Stimulated activated CD8-positive, alpha-beta memory T cell treated with anti-CD3 and anti-CD28 coated beads, Interleukin-15, amount 100 ng/mL, for 24 hours (primary cell): ENCODE measurements around the gene SGCD.
"Not testable (repeated sequence)": the region's sequence is repeated elsewhere in the genome, so short reads cannot be mapped to it uniquely, and the experiment has no call there.

Experiments
- DNase-seq: peaks from one replicate; pipeline ENCODE4 v3.0.0-alpha.2; 2020; ENCODE audit warnings: low read depth

The SGCD gene

DNA sequence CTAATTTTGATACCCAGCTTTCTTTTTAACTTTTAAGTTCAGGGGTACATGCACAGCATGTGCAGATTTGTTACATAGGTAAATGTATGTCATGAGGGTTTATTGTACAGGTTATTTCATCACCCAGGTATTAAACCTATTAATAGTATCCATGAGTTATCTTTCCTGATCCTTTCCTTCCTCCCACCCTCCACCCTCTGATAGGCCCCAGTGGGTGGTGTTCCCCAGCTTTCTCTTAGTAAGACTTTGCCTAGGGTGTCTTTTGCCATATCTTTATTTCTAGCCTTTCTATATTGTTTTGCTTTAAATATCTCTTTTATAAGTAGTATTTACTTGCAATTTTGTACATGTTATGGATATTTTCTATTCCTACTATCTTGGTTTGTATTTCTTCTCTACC lies 243.7 kb downstream of the SGCD start:
- no peak for DNase-seq

DNA sequence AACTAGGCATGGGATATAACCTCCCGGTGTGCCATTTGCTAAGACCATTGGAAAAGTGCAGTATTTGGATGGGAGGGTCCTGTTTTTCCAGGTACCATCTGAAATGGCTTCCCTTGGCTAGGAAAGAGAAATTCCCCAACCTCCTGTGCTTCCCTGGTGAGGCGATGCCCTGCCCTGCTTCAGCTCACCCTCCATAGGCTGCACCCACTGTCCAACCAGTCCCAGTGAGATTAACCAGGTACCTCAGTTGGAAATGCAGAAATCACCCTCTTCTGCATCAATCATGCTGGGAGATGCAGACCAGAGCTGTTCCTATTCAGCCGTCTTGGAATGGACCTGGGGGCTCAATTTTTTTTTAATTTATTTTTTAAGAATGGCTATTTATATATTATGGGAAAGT lies 254.8 kb downstream of the SGCD start:
- no peak for DNase-seq

DNA sequence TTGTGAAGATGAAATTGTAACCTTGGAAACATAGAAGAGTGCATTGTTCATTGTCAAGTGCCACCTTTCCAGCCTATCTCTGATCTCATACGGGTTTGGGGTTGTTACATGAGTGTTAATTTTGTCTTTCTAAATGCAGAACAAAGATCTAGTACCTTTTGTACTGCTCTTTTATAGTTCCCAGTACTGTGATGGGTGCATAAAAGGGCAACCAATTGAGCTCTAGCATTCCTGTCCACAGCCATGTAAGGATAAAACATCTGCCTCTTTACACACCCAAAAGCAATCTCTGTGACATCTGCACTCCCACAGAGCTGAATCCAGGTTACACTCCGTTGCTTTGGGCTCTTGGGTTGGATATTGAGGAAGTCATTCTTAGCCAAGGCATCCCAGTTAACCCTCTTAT lies 255.2 kb downstream of the SGCD start:
- no peak for DNase-seq

DNA sequence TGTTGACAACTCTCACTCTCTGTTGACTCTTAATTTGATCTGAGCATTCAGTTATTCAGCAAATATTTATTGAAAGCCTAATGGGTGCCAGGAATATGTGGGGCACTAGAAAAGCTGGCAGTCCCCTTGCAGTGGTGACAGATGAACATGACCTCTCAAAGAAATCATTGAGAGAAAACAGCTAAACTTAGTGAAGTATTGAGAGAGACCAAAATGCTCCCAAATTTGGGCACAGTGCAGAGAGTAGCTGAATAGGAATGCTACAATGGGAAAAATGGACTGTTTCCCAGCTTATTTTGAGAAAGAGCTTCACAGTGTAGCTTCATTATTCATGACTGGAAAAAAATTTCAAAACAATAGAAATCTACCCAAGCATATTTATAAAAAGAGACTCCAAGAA lies 257.9 kb downstream of the SGCD start:
- no peak for DNase-seq

DNA sequence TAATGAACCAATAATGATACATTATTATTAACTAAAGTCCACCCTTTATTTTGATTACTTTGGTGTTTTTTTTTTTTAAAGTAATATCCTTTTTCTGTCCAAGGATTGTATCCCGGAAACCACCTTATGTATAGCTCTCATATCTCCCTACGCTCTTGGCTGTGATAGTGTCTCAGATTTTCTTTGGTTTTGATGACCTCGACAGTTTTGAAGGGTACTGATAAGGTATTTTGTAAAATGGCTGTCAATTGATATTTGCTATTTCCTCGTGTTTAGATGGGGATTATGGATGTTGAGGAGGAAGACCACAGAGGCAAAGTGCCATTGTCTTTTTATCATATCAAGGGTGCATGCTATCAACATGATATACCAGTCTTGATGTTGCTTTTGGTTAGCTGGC lies 259.0 kb downstream of the SGCD start:
- no peak for DNase-seq

DNA sequence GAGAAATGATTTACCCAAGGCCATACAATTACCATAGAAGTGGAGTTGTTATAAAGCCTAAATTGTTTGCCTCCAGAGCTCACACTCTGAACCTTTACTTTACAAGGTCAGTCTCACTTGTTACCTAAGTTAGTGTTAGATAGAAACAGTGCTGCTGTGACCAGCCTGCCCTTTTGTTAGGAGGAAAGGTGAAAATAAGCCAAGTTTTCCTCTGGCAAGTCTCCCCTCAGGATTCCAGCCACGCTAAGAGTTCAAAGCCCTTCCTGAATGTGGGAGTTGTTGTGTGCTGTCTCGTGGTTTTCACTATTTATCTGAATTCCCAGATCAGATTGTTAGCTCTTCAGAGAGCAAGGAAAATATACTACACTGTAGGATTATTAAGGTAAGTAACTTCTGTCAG lies 260.0 kb downstream of the SGCD start:
- no peak for DNase-seq

DNA sequence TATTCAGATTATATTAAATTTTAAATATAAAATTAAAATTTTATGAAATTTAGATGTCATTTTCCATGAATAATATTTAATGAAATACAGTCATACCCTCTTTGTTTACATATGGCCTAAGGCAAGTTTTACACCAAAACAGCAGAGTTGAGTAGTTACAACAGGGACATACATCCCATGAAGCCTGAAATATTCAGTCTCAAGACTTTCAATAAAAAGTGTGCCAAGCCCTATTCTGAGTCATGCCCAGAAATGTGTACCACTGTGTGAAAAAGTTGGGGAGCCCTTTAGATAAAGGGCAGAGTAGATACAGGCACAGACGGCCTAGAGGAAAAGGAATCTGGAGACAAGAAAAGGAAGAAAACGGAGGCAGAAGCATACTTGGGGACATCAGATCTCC lies 261.3 kb downstream of the SGCD start:
- no peak for DNase-seq

DNA sequence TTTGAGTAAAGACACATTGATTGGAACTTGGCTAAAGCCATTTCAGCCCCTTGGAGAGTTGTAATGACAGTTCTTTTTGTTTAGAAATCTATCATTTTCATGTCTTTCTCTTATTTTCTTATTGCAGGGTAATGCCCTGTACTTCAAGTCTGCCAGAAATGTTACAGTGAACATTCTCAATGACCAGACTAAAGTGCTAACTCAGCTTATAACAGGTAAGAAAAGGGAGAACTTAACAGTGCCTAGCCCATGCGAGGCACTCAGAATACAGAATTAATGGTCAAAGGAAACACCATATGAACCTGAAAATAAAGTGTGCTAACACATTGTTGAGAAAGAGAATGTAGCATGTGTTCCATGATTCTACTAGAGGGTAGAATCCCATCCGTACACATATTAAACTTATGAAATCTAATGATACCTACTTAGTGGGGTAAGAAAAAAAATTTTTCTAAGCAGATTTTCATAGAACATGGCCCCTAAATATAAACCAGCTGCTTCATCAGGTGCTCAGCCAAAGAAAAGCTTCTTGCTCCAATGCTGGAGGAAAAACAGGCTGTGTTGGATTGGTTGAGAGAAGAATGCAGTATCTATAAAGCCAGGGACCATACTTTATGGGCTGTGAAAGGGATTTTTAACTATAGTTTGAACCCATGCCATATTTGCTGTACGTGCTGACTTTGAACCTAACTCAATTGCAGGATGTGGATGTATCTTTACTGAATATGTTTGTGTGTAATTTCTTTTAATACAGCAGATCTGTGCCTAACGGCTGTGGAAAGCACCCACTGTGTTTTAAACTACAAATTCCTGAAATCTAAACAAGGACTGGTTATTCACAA lies 262.4 kb downstream of the SGCD start:
- DNase-seq: no peak

DNA sequence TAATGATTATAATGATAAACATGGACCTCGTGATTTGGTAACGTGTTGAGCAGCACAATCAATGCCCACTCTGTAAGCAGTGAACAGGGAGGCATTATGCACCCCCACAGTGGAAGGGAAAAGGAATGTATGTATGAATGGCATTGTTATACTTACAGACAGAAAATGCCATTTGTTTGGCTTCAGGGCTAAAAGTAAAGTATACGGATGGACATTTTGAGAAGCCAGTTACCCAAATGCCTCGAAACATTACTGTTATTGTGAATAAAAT lies 262.9 kb downstream of the SGCD start:
- DNase-seq: no peak

DNA sequence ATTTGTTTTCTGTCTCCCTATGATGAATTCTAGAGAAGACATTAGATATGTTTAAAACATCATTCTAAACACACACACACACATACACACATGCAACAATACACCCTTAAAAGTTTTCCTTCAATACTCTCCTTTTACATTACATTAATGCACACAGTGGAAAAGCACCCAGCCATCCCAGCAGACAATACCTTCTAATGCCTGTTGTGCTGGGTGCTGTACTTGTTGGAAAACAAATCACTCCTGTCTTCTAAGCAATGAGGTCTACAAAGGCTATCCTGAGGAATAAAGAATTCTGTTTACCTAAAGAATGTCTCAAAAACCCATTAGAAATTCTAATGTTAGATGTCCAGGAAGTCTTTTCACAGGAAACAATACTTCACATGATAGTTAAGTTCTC lies 264.0 kb downstream of the SGCD start:
- no peak for DNase-seq

DNA sequence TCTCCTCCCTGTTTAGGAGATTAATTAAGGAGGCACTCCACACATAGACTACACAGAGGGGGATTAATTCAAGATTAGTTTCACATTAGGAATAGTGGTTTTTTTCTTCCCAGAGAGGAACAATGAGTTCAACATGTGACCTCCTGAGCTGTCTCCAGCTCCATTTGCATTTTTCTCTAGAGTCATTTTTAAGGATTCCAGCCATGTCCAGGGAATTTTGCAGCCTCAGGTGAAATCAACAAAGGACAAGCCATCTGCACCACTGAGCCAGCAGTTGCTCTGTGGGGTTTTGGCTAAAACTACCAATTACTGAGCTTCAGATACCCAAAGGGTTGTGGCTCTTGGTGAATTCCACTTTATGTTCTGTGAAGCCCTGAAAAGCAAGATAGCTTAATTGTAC lies 264.7 kb downstream of the SGCD start:
- DNase-seq: no peak

DNA sequence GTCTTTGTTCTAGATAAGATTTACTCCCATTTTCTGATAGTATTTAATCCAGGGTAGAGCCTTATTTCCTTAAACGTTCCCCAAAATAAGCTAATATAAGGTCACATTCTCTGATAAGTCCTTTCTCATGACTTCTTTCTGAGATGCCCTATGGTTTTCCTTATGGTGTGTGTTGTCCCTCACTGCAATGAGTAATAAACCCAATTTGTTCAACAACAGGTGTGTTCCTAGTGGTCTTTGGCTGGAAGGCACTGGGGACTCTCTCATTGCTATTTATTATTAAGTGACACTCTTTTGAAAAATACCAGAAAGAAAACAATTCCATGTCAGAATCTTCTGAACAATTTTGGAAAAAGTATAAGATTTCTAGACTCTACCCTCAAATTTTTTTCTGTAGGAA lies 266.6 kb downstream of the SGCD start:
- no peak for DNase-seq

DNA sequence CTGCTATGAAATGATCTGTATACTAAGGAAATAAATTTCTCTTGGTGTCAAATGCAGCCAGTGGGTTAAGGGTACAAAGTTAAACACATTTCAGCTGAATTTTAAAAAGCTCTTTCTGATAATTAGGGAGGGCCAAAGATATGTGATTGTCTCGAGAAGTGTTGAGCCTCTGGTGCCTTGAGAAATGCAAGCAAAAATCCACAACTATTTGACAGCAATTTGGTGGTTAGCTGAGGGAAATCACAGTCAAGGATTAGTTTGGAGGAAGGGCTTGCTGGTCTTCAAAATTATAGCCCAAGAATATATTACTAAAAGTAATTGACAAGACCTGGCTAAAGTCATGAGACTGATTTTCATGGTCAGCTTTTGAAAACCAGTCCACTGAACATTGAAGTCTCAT lies 267.4 kb downstream of the SGCD start:
- DNase-seq: no peak

DNA sequence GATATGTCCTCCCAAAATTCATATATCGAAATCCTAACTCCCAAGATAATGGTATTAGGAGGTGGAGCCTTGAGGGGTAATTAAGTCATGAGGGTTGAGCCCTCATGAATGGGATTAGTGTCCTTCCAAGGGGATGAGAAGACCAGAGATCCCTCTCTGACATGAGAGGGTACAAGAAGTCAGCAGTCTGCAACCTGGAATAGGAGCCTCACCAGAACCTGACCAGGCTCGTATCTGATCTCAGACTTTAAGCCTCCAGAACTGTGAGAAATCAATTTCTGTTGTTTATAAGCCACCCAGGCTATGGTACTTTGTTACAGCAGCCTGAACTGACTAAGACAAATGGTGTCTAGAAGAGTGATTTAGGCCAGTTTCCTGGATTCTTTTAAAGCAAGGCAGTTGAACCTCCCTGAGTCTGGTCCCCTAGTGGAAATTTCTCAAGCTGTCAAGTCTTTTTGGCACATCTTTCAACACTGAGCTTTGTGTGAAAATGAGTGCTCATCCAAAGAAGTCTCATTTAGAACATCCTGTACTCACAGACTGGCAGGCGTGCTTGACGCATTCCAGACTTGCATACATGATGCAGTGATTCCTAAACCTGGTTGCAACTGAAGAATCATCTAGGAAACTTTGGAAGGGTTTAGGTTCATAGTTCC lies 268.3 kb downstream of the SGCD start:
- no peak for DNase-seq

DNA sequence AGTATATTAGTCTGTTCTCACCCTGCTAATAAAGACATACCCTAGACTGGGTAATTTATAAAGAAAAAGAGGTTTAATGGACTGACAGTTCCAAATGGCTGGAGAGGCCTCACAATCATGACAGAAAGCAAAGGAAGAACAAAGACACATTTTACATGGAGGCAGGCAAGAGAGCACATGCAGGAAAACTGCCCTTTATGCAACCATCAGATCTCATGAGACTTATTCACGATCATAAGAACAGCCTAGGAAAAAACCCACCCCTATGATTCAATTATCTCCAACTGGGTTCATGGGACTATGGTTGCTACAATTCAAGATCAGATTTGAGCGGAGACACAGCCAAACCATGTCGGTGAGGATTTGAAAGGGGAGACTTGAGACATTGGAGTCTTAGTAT lies 270.3 kb downstream of the SGCD start:
- DNase-seq: no peak

DNA sequence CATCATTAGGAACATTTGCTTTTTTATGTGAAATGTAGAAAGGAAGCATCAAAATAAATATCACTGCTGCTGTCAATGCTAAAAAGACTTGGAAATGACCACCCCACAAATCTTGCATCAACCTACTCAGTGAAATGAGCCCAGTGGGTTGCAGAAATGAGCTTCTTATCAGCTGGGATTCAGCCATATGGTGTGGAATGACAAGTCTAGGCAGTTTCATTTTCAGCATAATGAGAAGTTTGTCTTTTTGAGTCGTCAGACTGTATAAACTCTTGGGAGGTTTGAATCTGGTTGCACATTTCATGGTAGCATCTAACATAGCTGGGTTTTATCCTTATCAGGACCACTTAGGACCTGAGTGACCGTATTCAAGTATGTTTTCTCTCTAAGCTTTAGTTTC lies 272.0 kb downstream of the SGCD start:
- no peak for DNase-seq

DNA sequence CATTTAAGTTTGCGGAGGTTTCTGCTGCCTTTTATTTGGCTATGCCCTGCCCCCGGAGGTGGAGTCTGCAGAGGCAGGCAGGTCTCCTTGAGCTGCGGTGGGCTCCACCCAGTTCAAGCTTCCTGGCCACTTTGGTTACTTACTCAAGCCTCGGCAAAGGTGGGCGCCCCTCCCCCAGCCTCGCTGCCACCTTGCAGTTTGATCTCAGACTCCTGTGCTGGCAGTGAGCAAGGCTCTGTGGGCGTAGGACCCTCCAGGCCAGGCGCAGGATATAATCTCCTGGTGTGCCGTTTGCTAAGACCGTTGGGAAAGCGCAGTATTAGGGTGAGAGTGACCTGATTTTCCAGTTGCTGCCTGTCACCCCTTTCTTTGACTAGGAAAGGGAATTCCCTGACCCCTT lies 283.6 kb downstream of the SGCD start:
- not testable (repeated sequence) for DNase-seq

DNA sequence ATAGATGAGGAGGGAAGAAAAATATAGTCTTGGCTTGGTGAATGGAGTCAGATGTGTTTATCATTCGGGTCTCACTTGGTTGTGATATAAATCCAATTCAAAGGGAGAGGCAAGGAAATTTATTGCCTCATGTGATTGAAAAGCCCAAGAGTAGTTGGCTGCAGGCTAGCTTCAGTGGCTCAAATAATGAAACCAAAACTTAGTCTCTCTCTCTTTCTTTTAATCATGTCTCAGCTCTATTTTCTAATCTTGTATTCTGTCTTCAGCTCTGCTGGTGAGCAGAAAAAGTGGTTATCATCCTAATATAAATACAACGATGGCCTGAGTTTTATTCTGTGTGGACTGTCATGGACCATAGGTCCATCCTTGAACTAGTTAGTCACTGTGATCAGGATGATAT lies 288.9 kb downstream of the SGCD start:
- no peak for DNase-seq

DNA sequence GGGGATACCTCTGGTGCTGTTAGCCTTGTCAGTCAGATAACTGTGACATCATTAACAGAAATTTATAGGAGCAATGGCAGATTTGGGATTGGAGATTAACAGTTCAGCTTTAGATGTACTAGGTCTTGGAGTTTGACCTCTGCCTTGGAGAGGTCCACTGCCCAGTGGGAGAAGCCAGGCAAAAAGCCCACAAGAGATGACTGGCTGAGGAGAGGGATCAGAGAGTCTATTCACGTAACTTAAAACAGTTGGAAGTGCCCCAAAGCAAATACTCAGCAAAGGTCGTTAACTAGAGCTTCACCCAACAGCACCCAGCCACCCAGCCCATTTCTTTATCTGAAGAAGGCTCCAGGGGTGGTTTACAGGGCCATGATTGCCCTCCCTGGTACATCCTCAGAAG lies 290.5 kb downstream of the SGCD start:
- DNase-seq: no peak

DNA sequence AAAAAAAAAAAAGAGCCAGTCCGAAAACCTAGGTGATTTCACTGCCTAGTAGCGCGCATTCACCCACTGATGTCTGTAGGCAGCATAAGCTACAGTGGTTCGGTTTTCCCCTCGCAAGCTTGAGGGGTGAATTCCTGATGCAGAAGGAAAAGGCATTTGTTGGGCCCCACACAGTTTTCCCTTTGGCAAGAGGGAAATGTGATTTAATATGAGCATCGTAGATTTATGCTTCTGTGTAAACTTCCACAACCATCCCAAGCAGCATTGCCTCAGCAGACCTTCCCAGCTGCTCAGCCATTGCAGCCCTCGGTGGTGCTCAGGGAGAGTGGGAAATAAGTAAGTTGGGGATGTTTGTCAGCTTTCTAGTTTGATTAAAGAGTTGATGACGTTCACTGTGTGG lies 291.6 kb downstream of the SGCD start:
- DNase-seq: no peak

DNA sequence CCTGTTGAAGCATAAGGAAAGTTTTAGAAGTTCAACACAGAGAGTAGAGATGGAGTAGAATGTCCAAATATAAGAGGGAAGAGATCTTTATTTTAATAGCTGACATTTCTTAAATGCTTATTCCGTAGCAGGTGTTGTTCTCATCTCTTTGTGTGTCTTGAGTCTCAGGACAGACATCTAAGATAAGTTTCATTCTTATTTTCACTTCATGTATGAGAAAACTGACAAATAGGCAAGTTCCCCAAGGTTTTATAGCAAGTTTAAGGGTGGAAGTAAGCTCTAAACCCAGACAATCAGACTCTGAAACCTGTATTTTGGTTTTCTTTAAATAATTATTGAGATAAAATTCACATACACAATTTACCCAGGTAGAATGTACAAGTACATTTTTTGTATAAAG lies 294.8 kb downstream of the SGCD start:
- no peak for DNase-seq

DNA sequence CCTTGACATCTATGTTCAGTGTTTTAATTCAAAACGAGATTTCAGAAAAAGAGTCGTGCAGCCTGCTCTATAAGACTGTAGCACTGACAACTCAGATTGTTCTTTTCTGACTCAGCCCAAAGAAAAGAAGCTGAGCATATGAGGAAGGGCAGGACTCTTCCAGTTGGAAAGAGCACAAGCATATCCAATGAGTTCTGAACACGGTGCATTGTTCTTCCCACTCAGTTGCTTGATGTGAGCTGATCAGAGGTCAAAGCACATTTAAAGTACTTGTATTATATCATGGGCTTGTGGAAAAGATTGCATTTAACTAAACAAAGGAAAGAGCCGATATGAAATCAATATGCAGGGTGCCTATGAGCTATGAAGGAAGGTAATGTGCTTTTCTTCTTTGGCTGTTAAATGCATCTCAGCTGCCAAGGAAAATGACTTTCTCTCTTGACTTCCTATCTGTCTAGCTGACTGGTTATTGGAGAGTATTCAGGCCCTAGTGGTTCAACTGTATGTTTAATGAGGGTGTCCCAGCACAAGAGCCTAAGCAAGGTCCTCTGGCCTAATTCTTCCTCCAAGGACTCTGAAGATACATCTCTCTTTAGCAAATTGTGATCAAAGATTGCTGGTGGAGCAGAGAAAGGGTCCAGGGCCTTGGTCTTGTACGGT lies 296.5 kb downstream of the SGCD start:
- DNase-seq: no peak

DNA sequence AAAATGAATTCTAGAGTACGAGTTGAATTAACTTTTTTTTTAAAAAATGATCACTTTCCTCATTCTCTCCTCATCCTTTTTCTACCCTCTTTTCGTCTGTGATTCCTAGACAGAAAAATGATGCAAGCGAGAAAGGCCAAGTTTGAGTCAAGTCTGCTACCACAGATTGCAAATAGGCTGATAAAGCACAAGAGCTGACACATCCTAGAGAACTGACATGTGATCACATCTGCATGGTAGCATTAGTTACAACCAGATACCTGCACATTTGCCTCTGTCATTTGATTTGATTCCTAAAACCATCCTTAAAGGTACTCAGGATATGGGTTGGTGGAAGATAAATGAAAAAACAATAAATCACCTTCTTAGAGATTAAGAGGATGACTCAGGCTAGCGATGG lies 297.7 kb downstream of the SGCD start:
- no peak for DNase-seq

DNA sequence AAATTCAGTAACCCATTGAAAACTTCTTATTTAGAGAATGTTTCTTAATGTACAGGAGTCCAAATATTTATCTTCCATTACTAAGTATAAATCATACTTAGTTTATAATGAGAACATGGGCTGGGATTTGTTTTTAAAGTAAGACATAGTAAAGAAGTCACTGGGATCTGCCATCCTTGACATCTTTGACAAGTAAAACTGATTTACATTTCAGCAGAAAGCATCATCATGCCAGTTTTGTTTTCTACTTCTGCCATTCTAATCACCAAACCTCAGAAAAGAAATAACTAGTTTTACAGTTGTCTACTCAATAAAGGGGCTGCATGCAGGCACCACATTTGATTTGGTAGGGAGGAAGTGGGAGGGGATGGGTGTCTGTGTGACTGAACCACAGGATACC lies 301.5 kb downstream of the SGCD start:
- no peak for DNase-seq
